NOMO-1 treated with DMSO at 0.1 percent for 48 hours (cell line): Measurements from ENCODE around the gene CKS2.

Experiments
- DNase-seq: peaks from one replicate; lab custom pipeline; 2025; ENCODE audit not compliant: unreplicated experiment; lab: John Stamatoyannopoulos, UW

Gene CKS2

DNA sequence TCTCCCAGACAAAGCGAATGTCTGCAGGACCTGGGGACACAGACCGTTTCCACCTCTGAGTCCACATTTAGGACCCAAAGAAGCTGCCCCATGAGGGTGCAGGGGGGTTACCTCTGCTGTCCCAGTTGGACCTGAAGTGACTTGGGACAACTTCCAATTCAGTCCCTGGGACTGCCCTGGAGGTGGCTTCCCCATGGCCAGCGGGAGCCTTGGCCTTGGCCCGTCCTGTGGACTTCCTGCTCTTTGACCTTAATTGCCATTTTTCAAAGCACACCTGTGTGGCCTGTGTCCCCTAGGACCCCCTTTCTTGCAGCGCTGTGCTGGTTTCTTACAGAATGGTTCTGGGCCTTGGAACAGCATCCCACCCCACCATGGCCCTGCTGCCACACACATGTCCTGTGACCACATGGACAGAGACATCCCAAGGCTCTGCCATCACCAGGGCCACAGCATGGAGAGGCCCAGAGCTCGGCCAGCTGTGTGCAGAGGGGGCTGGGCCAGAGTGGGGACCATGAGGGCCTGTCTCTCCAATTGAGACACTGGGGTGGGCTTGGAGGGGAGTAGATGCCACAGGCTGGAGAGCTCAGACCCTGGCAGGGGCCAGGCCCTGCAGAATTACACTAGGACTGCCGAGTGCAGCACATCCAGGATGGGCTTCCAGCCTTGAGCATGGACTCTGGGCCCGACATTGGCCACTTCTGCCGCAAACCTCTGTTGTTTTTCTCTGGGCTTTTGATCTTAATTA, 53.1 kb downstream of the CKS2 start:
- no peak for DNase-seq

DNA sequence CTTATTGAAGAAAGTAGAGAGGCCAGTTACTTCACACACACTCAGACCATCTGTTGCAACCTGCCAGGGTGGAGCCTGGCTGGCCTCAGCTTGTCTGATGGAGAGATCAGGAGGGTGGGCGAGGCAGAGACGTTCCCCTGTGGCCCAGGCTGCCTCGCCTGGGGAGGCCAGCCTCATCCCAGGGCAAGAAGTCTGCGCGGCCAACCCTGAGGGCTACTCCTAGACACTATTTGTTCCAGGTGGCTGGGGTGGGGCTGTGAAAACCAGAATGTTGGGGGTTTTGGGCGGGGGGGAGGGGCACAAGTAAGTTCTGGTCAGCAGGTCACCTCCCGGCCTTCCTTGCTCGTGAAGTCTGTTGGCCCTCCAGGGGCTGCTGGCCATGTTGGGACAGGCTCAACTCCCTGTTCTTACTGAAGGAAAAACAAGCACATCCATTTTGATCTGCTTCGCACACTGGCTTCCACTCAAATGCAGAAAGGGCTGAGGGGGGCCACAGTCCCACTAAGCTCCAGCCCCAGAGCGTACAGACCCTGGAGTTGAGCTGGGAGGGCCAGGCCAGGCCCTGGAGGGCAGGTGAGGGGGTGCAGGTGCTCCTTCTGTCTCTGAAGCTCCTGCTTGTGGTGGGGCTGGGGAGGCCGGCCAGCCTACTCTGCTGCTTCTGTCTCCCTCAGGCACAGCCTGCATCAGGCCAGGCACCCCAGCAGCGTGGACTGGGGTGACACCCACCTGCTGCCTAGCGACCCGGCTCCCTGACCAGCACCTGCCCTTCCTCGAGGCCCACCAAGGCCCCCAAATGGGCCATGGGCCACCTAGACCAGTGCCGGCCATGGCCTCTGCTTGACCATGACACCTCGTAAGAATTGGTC, 53.9 kb downstream of the CKS2 start:
- DNase-seq = no peak

DNA sequence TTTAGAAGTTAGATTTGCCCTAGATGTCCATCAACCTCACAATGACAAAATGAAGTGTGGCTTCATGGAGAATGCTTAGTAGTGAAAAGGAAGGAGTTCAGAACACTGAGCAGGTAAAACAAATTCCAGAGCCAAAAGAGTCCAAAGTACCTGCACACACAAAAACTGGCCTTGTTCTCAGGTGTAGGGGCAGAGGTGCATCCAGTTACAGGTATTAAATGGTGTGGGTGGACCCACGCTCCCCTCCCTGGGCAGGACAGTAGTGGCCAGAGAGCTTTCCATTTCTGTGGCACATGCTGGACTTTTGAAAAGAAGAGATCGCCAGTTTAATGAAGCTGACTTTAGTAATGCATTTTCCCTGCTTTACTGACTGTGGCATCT, 54.5 kb downstream of the CKS2 start:
- no peak for DNase-seq
